HUES48 (cell line): Measurements from ENCODE around the gene PDE8B.

Experiments used
- H3K27ac ChIP-seq: one replicate; pipeline ENCODE4 v1.7.0; 2013; ENCODE audit warnings: low read depth, low read length, inconsistent platforms
- H3K27me3 ChIP-seq: 2 replicates; pipeline ENCODE4 v1.6.1; 2013; ENCODE audit warnings: mild to moderate bottlenecking, low read length; ENCODE audit not compliant: control insufficient read depth, insufficient read depth
- H3K36me3 ChIP-seq: 2 replicates; pipeline ENCODE4 v1.6.1; 2013; ENCODE audit warnings: low read length; ENCODE audit not compliant: control insufficient read depth, insufficient read depth
- H3K4me1 ChIP-seq: 2 replicates; pipeline ENCODE4 v1.6.1; 2013; ENCODE audit warnings: mild to moderate bottlenecking, low read length; ENCODE audit not compliant: control insufficient read depth, insufficient read depth
- H3K4me3 ChIP-seq: 2 replicates; pipeline ENCODE4 v1.5.1; 2013; ENCODE audit warnings: mild to moderate bottlenecking, low read depth, low read length
- H3K9ac ChIP-seq: 2 replicates; pipeline ENCODE4 v1.6.1; 2013; ENCODE audit warnings: mild to moderate bottlenecking, low read depth, low read length, moderate library complexity
- H3K9me3 ChIP-seq: 2 replicates; pipeline ENCODE4 v1.6.1; 2013; ENCODE audit warnings: low read length; ENCODE audit not compliant: control insufficient read depth, insufficient read depth

Gene PDE8B

DNA sequence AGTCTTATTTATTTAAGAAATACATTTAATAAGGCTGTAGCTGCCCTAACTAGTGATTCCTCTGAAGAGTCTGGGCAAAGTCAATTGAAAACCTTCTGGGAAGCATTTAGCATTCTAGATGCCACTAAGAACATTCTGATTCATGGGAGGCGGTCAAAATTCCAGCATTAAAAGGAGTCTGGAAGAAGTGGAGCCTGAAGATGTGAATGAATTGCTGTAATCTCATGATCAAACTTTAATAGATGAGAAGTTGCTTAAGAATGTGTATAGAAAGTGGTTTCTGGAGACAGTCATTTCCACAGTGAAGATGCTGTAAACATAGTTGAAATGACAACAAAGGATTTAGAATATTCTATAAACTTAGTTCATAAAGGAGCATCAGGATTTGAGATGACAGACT is 220.2 kb downstream of the PDE8B start:
- Histone ChIP-seq H3K4me1 (no peaks in the 10 kb centered on the region), H3K9ac (no peak overlapping the region), H3K27ac (no peak overlapping the region), H3K9me3 (no peaks in the 10 kb centered on the region), H3K4me3 (no peak overlapping the region), H3K27me3 (no peaks in the 10 kb centered on the region), H3K36me3 (peaks cover 43% of the 10 kb centered on the region)

GRCh38 chr5:77431286-77431685 is 220.8 kb downstream of the PDE8B start:
- no peak overlapping the region for H3K27ac ChIP-seq
- no peaks in the 10 kb centered on the region for H3K4me1 ChIP-seq
- H3K36me3 ChIP-seq = peaks cover 48% of the 10 kb centered on the region
- no peak overlapping the region for H3K4me3 ChIP-seq
- no peaks in the 10 kb centered on the region for H3K9me3 ChIP-seq
- H3K27me3 ChIP-seq = no peaks in the 10 kb centered on the region
- H3K9ac ChIP-seq = no peak overlapping the region

DNA sequence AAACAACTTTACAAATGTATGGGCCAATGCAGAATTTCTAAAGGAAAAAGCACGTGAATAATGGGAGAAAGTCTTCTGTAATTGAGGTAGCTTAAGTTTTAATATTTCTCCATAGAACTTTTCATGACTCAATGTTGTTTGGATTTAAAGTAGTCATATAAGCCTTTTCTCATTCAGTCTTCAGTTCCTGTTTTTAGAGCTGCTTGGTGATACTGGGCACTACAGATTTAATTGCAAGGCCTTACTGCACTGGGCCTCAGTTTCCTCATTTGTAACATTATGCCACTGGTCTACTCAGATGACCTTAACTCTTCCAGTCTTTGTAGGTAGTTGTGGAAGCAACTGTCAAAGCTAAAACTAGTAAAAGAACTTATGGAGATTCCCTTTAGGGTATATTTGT is 221.2 kb downstream of the PDE8B start:
- H3K9me3 ChIP-seq = no peaks in the 10 kb centered on the region
- H3K27ac ChIP-seq = no peak overlapping the region
- H3K9ac ChIP-seq = no peak overlapping the region
- H3K4me1 ChIP-seq = no peaks in the 10 kb centered on the region
- peaks cover 49% of the 10 kb centered on the region for H3K36me3 ChIP-seq
- no peak overlapping the region for H3K4me3 ChIP-seq
- no peaks in the 10 kb centered on the region for H3K27me3 ChIP-seq

GRCh38 chr5:77437194-77437593 is 226.7 kb downstream of the PDE8B start:
- H3K9ac ChIP-seq = no peak overlapping the region
- H3K4me1 ChIP-seq = no peaks in the 10 kb centered on the region
- H3K27ac ChIP-seq = no peak overlapping the region
- no peaks in the 10 kb centered on the region for H3K27me3 ChIP-seq
- no peaks in the 10 kb centered on the region for H3K9me3 ChIP-seq
- peaks cover 42% of the 10 kb centered on the region for H3K36me3 ChIP-seq
- H3K4me3 ChIP-seq = no peak overlapping the region

- H3K27me3 ChIP-seq = no peaks in the 10 kb centered on the region
- H3K27ac ChIP-seq = no peak overlapping the region
- no peak overlapping the region for H3K4me3 ChIP-seq
- peaks cover 33% of the 10 kb centered on the region for H3K36me3 ChIP-seq
- no peaks in the 10 kb centered on the region for H3K4me1 ChIP-seq
- H3K9ac ChIP-seq = no peak overlapping the region
- H3K9me3 ChIP-seq = no peaks in the 10 kb centered on the region
These were observed 227.6 kb downstream of the PDE8B start for GRCh38 chr5:77438071-77438470.

GRCh38 chr5:77443670-77444069 is 233.2 kb downstream of the PDE8B start:
- H3K27me3 ChIP-seq = no peaks in the 10 kb centered on the region
- peaks cover 23% of the 10 kb centered on the region for H3K36me3 ChIP-seq

GRCh38 chr5:77444356-77444755 is 233.9 kb downstream of the PDE8B start:
- no peak overlapping the region for H3K9ac ChIP-seq
- H3K4me3 ChIP-seq = no peak overlapping the region
- no peaks in the 10 kb centered on the region for H3K27me3 ChIP-seq
- H3K27ac ChIP-seq = no peak overlapping the region
- H3K36me3 ChIP-seq = peaks cover 30% of the 10 kb centered on the region
- no peaks in the 10 kb centered on the region for H3K4me1 ChIP-seq
- no peaks in the 10 kb centered on the region for H3K9me3 ChIP-seq

More at GRCh38 chr5:77443670-77444069, 233.2 kb downstream of the PDE8B start:
- H3K9me3 ChIP-seq = no peaks in the 10 kb centered on the region
- H3K4me3 ChIP-seq = no peak overlapping the region
- no peaks in the 10 kb centered on the region for H3K4me1 ChIP-seq
- no peak overlapping the region for H3K27ac ChIP-seq
- no peak overlapping the region for H3K9ac ChIP-seq

DNA sequence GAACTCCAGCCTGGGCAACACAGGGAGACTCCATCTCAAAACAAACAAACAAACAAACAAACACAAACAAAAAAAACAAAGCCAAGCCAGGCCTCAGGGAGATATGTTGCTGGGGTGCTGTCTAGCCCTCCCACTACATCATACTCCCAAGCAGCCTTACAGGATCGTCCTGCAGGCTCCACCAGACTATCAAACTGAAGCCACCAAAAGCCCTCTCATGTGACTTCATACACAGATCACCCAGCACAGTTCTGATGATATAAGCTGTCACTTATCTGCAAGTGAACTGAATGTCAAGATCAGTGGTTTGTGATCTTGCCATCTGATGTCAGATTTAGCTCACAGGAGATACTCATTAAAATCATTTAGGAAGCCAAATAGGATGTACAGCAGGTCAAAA is 238.4 kb downstream of the PDE8B start:
- Histone ChIP-seq H3K9me3 (no peaks in the 10 kb centered on the region), H3K4me1 (no peaks in the 10 kb centered on the region), H3K9ac (no peak overlapping the region), H3K36me3 (peaks cover 37% of the 10 kb centered on the region), H3K4me3 (no peak overlapping the region), H3K27ac (no peak overlapping the region), H3K27me3 (no peaks in the 10 kb centered on the region)

- H3K9me3 ChIP-seq = no peaks in the 10 kb centered on the region
- peaks cover 34% of the 10 kb centered on the region for H3K36me3 ChIP-seq
- no peak overlapping the region for H3K4me3 ChIP-seq
- H3K27me3 ChIP-seq = no peaks in the 10 kb centered on the region
- no peaks in the 10 kb centered on the region for H3K4me1 ChIP-seq
- H3K27ac ChIP-seq = no peak overlapping the region
- no peak overlapping the region for H3K9ac ChIP-seq
These were observed 238.8 kb downstream of the PDE8B start for GRCh38 chr5:77449277-77449676.

GRCh38 chr5:77449981-77450380 is 239.5 kb downstream of the PDE8B start:
- Histone ChIP-seq H3K4me1 (no peaks in the 10 kb centered on the region), H3K36me3 (peaks cover 33% of the 10 kb centered on the region), H3K27me3 (no peaks in the 10 kb centered on the region), H3K9ac (no peak overlapping the region), H3K9me3 (no peaks in the 10 kb centered on the region), H3K4me3 (no peak overlapping the region), H3K27ac (no peak overlapping the region)

DNA sequence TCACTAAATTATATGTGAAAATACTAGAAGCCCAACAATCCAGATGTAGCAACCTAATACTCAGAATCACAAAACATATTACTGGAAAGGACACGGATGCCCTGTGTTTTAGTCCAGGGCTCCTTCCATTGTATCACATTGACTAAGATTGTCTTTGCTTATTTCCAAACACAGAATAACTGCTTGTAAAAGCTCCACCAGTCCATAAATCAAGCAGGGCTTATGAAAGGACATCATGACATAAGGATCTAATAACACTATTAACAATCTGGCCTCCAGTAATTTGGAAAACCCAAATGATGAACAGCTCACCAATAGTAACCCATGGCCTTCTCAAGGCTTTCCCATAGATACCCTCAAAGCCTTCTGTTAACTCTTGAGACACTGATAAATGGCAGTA is 241.9 kb downstream of the PDE8B start:
- H3K9me3 ChIP-seq = no peaks in the 10 kb centered on the region
- H3K4me3 ChIP-seq = no peak overlapping the region
- no peak overlapping the region for H3K9ac ChIP-seq
- H3K27ac ChIP-seq = no peak overlapping the region
- no peaks in the 10 kb centered on the region for H3K27me3 ChIP-seq
- H3K36me3 ChIP-seq = peaks cover 32% of the 10 kb centered on the region
- H3K4me1 ChIP-seq = no peaks in the 10 kb centered on the region

DNA sequence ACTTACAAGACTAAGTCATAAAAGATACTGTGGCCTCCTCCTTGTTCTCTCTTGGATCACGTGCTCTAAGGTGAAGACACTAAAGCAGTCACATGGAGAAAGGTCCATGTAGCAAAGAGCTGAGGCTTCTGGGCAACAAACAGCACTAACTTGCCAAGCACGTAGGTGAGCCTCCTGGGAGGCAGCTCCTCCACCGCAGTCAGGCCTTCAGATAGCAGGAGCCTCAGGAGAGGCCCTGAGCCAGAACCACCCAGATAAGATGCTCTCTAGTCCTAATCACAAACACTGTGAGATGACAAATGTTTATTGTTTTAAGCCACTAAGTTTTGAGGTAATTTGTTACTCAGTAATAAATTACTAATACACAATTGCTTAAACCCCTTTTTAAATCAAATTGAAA is 243.6 kb downstream of the PDE8B start:
- H3K36me3 ChIP-seq = peaks cover 17% of the 10 kb centered on the region
- H3K4me1 ChIP-seq = no peaks in the 10 kb centered on the region
- H3K4me3 ChIP-seq = no peak overlapping the region
- no peak overlapping the region for H3K9ac ChIP-seq
- H3K9me3 ChIP-seq = no peaks in the 10 kb centered on the region
- H3K27ac ChIP-seq = no peak overlapping the region
- no peaks in the 10 kb centered on the region for H3K27me3 ChIP-seq
